Loucy (cell line): Measurements from ENCODE around the gene ADH5.

Experiments
- H2AFZ ChIP-seq: fragments of 200-600 bp; sonication (generic); 2 replicates; pipeline ENCODE4 v1.6.0; 2016; ENCODE audit warnings: antibody characterized with exemption, mild to moderate bottlenecking, low read length, moderate library complexity
- H3F3A ChIP-seq: fragments of 200-600 bp; 2 replicates; pipeline ENCODE4 v1.6.0; 2016; ENCODE audit warnings: antibody characterized with exemption, low read depth, mild to moderate bottlenecking
- H3K27me3 ChIP-seq: fragments of 200-600 bp; sonication (generic); 2 replicates; pipeline ENCODE4 v1.6.1; 2014; ENCODE audit warnings: low read length, mild to moderate bottlenecking; ENCODE audit not compliant: insufficient read depth, poor library complexity, severe bottlenecking
- H3K36me3 ChIP-seq: fragments of 200-600 bp; sonication (generic); 2 replicates; pipeline ENCODE4 v1.6.1; 2016; ENCODE audit warnings: low read length; ENCODE audit not compliant: insufficient read depth
- H3K4me1 ChIP-seq: fragments of 200-600 bp; sonication (generic); 2 replicates; pipeline ENCODE4 v1.5.1; 2014; ENCODE audit warnings: low read length, mild to moderate bottlenecking; ENCODE audit not compliant: insufficient read depth, poor library complexity, severe bottlenecking
- H3K4me2 ChIP-seq: fragments of 200-600 bp; sonication (generic); 2 replicates; pipeline ENCODE4 v1.6.0; 2014; ENCODE audit warnings: antibody characterized with exemption, low read length, low read depth, mild to moderate bottlenecking; ENCODE audit not compliant: poor library complexity, severe bottlenecking
- H3K4me3 ChIP-seq: fragments of 200-600 bp; sonication (generic); 2 replicates; pipeline ENCODE4 v1.5.1; 2014; ENCODE audit warnings: low read length, mild to moderate bottlenecking, mixed read lengths; ENCODE audit not compliant: poor library complexity, severe bottlenecking
- H3K79me2 ChIP-seq: fragments of 200-600 bp; sonication (generic); 2 replicates; pipeline ENCODE4 v1.6.1; 2014; ENCODE audit warnings: low read length; ENCODE audit not compliant: insufficient read depth
- H3K9ac ChIP-seq: fragments of 200-600 bp; sonication (generic); 2 replicates; pipeline ENCODE4 v1.6.0; 2014; ENCODE audit warnings: mild to moderate bottlenecking, low read depth, low read length, moderate library complexity; ENCODE audit not compliant: poor library complexity, severe bottlenecking
- H3K9me2 ChIP-seq: fragments of 200-600 bp; sonication (generic); replicated peaks from 2 replicates; pipeline ENCODE4 v1.6.1; 2016; ENCODE audit warnings: low read depth, low read length, mixed read lengths
- H3K9me3 ChIP-seq: fragments of 200-600 bp; sonication (generic); 2 replicates; pipeline ENCODE4 v1.6.1; 2014; ENCODE audit warnings: mild to moderate bottlenecking, antibody characterized with exemption, low read length, low read depth; ENCODE audit not compliant: insufficient read depth
- H4K20me1 ChIP-seq: fragments of 200-600 bp; sonication (generic); 2 replicates; pipeline ENCODE4 v1.6.0; 2014; ENCODE audit warnings: antibody characterized with exemption, low read length, mild to moderate bottlenecking; ENCODE audit not compliant: insufficient read depth, poor library complexity, severe bottlenecking
- EZH2phosphoT487 ChIP-seq: fragments of 200-600 bp; IDR thresholded peaks from 2 replicates; pipeline ENCODE4 v1.6.1; 2018; ENCODE audit warnings: antibody characterized with exemption, mild to moderate bottlenecking, moderate library complexity, borderline replicate concordance
- TF ChIP-seq, protein P1 (sequence below): fragments of 200-600 bp; sonication (generic); conservative IDR thresholded peaks from 2 replicates; pipeline ENCODE4 v1.5.1; 2014; ENCODE audit warnings: mild to moderate bottlenecking, antibody characterized with exemption, low read length

Gene ADH5

DNA sequence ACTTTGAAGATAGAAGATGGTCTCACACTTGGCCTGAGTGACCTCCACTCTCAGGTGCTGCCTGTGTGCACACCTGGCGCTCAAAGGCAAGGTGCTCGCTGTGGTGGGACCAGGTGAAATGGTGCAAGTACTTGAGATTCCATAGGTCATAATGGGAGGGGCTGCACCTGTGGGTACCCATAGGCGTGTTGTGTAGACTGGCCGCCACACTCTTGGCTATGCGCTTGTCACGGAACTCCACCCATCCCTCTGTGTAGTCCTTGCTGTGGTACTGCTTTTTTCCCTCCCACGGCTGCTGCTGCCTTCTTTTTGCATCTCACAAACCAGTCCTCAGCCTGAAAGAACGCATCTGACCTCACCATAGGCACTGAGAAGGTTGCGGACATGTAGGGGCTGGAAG lies 66.0 kb downstream of the ADH5 start:
- Histone ChIP-seq H3K9me3 (peaks cover 7% of the 10 kb centered on the region; the same call in 1 of the 2 replicates), H3K4me2 (no peak overlapping the region), H4K20me1 (peaks cover 45% of the 10 kb centered on the region), H3K9me2 (no peaks in the 10 kb centered on the region), H3K27me3 (no peaks in the 10 kb centered on the region), H3F3A (no peaks in the 10 kb centered on the region), H3K79me2 (peaks cover 99% of the 10 kb centered on the region), H3K9ac (no peak overlapping the region), H3K4me3 (no peak overlapping the region), H3K4me1 (peaks cover 18% of the 10 kb centered on the region), H2AFZ (no peak overlapping the region), H3K36me3 (peaks cover 37% of the 10 kb centered on the region; the same call in 1 of the 2 replicates)
- TF ChIP-seq, protein P1, sequence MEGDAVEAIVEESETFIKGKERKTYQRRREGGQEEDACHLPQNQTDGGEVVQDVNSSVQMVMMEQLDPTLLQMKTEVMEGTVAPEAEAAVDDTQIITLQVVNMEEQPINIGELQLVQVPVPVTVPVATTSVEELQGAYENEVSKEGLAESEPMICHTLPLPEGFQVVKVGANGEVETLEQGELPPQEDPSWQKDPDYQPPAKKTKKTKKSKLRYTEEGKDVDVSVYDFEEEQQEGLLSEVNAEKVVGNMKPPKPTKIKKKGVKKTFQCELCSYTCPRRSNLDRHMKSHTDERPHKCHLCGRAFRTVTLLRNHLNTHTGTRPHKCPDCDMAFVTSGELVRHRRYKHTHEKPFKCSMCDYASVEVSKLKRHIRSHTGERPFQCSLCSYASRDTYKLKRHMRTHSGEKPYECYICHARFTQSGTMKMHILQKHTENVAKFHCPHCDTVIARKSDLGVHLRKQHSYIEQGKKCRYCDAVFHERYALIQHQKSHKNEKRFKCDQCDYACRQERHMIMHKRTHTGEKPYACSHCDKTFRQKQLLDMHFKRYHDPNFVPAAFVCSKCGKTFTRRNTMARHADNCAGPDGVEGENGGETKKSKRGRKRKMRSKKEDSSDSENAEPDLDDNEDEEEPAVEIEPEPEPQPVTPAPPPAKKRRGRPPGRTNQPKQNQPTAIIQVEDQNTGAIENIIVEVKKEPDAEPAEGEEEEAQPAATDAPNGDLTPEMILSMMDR = no peak
- no peak for TF ChIP-seq EZH2phosphoT487

DNA sequence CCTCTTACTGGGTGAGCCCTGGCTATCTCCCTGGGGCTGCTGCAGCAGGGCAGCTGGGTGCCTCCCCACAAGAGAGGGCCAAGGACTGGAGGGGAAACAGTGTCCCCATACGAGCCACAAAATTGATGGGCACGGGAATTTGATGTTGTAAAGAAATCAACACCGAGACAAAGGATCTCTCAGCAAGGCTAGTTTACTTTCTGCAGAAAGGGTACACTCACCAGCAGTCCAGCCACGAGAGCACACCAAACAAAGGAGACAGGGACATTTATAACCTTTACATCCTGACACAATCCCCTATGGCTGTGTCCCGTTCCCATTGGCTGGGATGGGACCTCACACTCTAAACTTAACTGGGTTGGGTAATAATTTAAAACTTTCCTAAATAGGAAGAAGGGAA lies 67.2 kb downstream of the ADH5 start:
- Histone ChIP-seq H3K27me3 (no peaks in the 10 kb centered on the region), H3K4me2 (no peak overlapping the region), H3K79me2 (peaks cover 99% of the 10 kb centered on the region), H3K9me3 (peaks cover 7% of the 10 kb centered on the region; the same call in 1 of the 2 replicates), H3K9me2 (no peaks in the 10 kb centered on the region), H3K9ac (no peak overlapping the region), H3K4me1 (peaks cover 12% of the 10 kb centered on the region), H3K4me3 (no peak overlapping the region), H3F3A (no peaks in the 10 kb centered on the region), H4K20me1 (peaks cover 42% of the 10 kb centered on the region), H2AFZ (no peak overlapping the region), H3K36me3 (peaks cover 37% of the 10 kb centered on the region; the same call in 1 of the 2 replicates)
- TF ChIP-seq, protein P1 = no peak
- TF ChIP-seq EZH2phosphoT487 = no peak
